Ishikawa (cell line): ENCODE measurements around the gene ITCH.

ENCODE experiments used
- CEBPB ChIP-seq: IDR thresholded peaks from 2 replicates; pipeline ENCODE4 v1.6.1; 2012
- CREB1 ChIP-seq: IDR thresholded peaks from 2 replicates; pipeline ENCODE4 v1.6.1; 2012; ENCODE audit warnings: low read depth
- EGR1 ChIP-seq: IDR thresholded peaks from 2 replicates; pipeline ENCODE4 v1.6.1; 2012
- EP300 ChIP-seq: IDR thresholded peaks from 2 replicates; pipeline ENCODE4 v1.6.1; 2012; ENCODE audit warnings: borderline replicate concordance
- NFIC ChIP-seq: IDR thresholded peaks from 2 replicates; pipeline ENCODE4 v1.6.1; 2012
- RAD21 ChIP-seq: IDR thresholded peaks from 2 replicates; pipeline ENCODE4 v1.6.1; 2012; ENCODE audit warnings: low read depth
- TAF1 ChIP-seq: IDR thresholded peaks from 2 replicates; pipeline ENCODE4 v1.6.1; 2012; ENCODE audit warnings: low read depth, mild to moderate bottlenecking
- TCF12 ChIP-seq: IDR thresholded peaks from 2 replicates; pipeline ENCODE4 v1.6.1; 2012; ENCODE audit warnings: low read depth
- TEAD4 ChIP-seq: IDR thresholded peaks from 2 replicates; pipeline ENCODE4 v1.6.1; 2012
- ZBTB7A ChIP-seq: IDR thresholded peaks from 2 replicates; pipeline ENCODE4 v1.6.1; 2012; ENCODE audit warnings: low read depth
- TF ChIP-seq, protein P1 (sequence below): IDR thresholded peaks from 2 replicates; pipeline ENCODE4 v1.6.1; 2012
- TF ChIP-seq, protein P2 (sequence below): IDR thresholded peaks from 2 replicates; pipeline ENCODE4 v1.6.1; 2012; ENCODE audit warnings: low read depth, mild to moderate bottlenecking
- TF ChIP-seq, protein P3 (sequence below): IDR thresholded peaks from 2 replicates; pipeline ENCODE4 v1.6.1; 2012

DNA sequence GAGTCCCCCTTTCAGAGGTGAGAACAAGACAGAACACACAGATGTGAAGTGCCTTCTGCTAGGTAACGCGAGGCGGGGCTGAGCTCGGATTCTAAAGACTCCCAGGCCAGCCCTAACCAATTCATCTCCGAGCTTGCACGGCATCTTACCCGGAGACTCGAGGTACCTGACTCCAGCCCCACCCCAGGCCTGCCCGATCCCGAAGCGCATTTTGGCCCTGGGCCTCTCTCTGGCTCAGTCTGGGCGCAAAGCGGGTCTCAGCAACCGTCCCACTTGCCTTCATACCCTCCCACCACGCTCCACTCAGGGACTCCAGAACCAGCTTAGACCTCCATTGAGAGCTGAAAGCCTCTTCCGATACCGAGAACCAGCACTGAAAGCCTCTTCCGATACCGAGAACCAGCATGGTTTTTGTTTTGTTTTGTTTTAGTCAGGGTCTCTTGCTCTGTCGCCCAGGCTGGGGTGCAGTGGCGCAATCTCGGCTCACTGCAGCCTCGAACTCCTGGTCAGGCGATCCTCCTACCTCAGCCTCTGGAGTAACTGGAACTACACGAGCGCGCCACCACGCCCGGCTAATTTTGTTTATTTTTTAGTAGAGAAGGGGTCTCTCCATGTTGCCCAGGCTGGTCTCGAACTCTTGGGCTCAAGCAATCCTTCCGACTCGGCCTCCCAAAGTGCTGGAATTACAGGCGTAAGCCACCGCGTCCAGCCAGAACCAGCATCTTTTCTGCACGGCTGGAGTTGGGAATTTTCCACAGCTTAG lies 152.6 kb downstream of the ITCH start:
- no peak for TF ChIP-seq RAD21
- TF ChIP-seq EP300, result no peak
- TF ChIP-seq, protein P1, sequence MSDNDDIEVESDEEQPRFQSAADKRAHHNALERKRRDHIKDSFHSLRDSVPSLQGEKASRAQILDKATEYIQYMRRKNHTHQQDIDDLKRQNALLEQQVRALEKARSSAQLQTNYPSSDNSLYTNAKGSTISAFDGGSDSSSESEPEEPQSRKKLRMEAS, result no peak
- TF ChIP-seq CEBPB, result peak; percentile 29; the same call in 1 of the 2 replicates
- TF ChIP-seq EGR1, result no peak
- no peak for TF ChIP-seq ZBTB7A
- TF ChIP-seq, protein P2, sequence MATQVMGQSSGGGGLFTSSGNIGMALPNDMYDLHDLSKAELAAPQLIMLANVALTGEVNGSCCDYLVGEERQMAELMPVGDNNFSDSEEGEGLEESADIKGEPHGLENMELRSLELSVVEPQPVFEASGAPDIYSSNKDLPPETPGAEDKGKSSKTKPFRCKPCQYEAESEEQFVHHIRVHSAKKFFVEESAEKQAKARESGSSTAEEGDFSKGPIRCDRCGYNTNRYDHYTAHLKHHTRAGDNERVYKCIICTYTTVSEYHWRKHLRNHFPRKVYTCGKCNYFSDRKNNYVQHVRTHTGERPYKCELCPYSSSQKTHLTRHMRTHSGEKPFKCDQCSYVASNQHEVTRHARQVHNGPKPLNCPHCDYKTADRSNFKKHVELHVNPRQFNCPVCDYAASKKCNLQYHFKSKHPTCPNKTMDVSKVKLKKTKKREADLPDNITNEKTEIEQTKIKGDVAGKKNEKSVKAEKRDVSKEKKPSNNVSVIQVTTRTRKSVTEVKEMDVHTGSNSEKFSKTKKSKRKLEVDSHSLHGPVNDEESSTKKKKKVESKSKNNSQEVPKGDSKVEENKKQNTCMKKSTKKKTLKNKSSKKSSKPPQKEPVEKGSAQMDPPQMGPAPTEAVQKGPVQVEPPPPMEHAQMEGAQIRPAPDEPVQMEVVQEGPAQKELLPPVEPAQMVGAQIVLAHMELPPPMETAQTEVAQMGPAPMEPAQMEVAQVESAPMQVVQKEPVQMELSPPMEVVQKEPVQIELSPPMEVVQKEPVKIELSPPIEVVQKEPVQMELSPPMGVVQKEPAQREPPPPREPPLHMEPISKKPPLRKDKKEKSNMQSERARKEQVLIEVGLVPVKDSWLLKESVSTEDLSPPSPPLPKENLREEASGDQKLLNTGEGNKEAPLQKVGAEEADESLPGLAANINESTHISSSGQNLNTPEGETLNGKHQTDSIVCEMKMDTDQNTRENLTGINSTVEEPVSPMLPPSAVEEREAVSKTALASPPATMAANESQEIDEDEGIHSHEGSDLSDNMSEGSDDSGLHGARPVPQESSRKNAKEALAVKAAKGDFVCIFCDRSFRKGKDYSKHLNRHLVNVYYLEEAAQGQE, result no peak
- no peak for TF ChIP-seq TEAD4
- no peak for TF ChIP-seq TAF1
- TF ChIP-seq TCF12, result no peak
- TF ChIP-seq NFIC, result 0 out of 2 replicates have a peak, but pooled peaks have one; percentile 1
- TF ChIP-seq, protein P3, sequence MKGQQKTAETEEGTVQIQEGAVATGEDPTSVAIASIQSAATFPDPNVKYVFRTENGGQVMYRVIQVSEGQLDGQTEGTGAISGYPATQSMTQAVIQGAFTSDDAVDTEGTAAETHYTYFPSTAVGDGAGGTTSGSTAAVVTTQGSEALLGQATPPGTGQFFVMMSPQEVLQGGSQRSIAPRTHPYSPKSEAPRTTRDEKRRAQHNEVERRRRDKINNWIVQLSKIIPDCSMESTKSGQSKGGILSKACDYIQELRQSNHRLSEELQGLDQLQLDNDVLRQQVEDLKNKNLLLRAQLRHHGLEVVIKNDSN, result no peak
- TF ChIP-seq CREB1, result no peak
